HG02623 (cell line): ENCODE data around the gene STXBP2.
"Not testable (repeated sequence)": the region's sequence is repeated elsewhere in the genome, so short reads cannot be mapped to it uniquely, and the experiment has no call there.

Experiments used
- ATAC-seq: cut with Tn5 transposase; IDR thresholded peaks from one replicate; pipeline ENCODE4 v1.9.1; 2021; ENCODE audit warnings: moderate library complexity; ENCODE audit not compliant: unreplicated experiment

STXBP2 gene

DNA sequence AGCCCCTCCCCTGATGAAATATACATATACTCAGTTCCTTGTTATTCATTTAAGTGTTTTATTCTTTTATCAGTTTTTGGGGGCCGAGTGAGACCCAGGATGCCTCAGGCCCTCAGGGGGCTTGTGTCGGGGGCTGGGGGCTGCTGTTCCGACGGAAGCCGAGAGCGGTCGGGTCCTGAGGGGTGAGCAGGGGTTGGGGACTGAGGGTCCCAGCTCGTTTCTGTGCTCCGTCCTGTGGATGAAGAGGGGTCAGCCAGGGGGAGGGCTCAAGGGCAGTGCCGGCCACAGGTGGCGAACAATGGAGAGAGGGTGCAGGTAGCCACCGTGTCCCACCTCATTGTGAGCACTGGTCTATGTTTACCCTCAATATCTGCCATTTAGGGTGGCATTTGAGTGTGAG lies 5.3 kb upstream of the STXBP2 start:
- no peak for ATAC-seq

DNA sequence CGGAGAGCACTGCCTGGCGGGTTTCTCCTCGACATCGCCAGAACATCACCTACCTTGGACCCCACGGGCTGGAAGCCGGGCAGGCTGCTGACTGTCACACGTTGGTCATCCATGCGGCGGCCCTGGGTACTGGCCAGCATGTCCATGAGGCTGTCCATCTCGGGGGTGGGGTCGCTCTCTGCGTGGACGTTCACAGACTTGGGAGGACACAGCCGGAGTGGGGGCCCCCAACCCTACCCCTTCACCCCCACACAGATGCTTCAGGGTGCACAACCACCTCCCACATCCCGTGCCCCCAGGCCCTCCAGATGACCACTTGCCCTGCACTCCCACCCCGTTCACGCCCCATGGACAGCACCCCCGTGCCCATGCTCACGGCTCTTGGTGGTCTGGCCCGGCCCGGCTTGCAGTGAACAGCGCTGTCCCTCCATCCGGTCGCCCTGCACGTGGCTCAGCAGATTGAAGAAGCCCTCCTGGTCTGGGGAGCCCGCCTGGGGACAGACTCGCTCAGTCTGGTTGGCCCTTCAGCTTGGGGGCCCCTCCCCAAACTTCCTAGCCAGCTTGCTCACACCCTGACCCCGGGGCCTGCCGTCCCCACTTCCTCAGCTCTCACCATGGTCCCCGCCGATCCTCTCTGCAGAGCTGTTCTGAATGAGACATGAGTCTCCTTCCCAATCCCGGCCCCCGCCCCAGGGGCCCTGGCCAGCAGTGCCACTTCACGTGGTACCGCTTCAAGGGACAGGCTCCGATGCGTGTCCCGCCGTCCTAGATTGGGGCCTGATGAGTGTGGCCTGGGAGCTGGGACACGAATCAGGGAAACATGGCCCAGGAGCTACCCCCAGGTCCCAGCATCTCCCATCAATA lies 4.3 kb upstream of the STXBP2 start:
- ATAC-seq = no peak

DNA sequence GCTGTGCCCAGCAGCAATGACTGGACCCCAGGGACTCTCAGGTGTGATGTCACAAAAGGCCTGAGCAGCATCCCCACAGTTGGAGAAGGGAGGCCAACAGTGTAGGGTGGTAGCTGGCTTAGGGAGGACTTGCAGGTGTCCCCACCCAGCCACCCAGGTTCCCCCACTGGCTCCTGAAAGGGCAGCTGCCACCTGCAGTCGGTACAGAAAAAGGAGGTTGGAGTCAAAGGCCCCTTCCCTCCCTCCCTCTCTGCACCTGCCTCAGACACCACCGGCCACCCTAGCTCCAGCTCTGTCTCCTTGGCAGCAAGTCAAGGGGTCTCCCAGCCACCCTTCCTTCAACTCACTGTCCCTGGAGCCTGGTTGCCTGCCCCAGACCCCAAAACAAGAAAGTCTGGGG lies 3.2 kb upstream of the STXBP2 start, which contains the start of gene PCP2:
Gene PCP2, minus strand, starts transcription at position 22 of the 400 bp plus-strand sequence. CDS start 262 bp downstream, outside the sequence.
- no peak for ATAC-seq

DNA sequence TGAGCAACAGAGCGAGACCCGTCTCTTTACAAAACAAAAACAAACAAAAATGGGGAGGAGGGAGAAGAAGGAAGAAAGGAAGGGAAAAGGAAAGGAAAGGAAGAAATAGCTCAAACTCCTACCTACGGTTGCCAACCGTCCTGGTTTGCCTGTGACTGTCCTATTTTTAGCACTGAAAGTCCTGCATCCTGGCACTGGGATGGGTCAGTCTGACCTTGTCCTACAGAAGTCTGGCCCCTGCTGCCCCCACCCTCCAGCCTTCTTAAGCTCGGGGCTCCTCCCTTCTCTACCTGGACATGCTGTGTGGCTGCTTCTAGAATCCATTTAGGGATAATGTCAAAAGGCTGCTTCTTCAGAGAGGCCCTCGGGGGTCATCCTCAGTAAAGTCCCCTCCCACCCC lies 1.2 kb upstream of the STXBP2 start:
- no peak for ATAC-seq

DNA sequence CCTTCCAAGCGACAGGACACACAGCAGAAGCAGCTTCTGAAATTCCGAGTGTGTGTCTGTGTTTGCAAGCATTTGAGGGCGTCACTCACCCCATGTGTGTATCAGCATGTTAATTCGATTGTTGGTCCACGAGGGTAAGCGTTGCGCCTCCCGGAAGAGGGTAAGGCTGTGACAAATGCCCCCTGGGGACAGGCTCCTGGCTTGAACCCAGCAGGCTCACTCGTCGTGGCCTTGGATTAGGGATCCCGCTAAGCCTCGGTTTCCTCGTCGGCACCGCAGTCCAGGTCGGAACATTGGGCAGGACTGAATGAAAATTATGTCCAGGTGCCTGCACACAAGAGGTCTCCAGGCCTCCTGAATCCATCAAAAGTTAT lies 606 bp upstream of the STXBP2 start:
- no peak for ATAC-seq

DNA sequence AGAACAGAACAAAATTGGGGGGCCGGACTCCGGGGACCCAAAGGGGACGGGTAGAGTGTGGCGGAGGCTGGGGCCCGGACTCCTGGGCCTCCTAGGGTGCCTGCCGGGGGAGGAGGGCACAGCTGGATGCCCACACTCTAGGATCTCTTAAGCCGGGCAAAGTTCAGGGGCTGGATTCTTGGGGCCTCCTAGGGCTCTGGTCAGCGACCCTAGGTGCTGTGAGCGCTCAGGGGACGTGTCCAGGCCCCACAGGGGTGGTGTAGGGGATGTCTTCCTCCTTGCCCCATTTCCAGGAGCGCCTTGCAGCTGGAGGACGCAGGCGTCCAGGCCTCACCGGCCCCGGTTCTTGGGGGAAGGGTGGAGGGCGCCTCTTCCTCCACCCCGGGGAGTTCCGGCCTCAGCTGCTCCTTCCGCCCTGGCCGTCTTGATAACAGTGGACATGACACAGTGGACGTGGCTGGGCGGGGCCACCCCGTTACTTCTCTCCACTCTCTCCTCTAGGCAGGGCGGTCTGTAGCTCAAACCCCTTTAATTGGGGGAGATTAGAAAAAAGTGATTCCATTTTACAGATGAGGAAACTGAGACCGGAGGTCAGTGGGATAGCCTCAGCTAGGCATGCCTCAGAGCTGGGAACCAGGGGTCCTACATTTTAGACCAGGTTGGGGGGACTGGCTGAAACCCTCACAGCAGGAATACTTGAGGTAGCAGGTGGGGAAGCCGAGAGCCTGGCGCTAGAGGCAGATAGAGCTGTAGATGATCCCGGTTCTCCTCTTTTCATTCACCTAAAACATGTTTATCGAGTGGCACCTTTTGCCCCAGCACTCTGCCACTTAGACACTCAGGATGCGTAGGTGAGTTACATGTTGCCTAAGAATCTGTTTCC lies 705 bp downstream of the STXBP2 start:
- no peak for ATAC-seq

DNA sequence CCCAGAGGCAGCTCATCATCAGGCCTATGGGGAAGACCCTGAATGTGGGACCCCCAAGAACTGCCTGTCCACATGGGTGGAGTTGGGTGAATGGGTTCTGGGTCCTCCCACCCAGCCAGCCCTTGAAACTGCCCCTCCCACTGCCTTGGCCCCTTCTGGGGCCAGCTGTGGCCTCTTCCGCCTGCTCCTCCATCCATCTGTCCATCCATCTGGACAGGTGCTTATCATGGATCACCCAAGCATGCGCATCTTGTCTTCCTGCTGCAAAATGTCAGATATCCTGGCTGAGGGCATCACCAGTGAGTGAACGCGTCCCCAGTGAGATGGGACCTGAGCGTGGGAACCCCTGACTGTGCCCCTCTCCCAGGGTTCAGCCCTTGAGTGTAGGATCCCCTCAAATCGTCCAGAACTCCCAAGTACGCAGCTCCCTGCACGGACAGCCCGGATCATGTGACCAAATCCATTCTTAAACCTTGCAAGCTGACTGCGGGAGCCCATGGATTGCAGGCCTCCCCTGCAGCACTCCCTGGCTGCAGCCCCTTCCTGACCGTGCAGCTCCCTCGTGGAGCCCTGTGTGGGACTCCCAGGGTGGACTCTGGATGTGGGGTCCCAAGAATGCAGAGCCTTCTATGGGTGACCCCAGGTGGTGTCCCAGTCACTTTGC lies 2.0 kb downstream of the STXBP2 start:
- ATAC-seq = no peak

DNA sequence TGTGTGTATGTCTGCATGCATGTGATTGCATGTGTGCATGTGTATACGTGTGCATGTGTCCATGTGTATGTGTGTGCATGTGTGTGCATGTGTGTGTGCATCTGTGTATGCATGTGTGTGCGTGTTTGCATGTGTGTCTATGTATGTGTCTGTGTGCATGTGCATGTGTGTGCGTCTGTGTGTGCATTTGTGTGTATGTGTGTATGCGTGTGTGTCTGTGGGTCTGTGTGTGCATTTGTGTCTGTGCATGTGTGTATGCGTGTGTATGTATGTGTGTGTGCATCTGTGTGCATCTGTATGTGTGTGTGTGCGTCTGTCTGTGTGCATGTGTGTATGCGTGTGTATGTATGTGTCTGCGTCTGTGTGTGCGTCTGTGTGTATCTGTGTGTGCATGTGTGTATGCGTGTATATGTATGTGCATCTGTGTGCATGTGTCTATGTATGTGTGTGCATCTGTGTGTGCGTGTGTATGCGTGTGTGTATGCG lies 3.0 kb downstream of the STXBP2 start:
- no peak for ATAC-seq

DNA sequence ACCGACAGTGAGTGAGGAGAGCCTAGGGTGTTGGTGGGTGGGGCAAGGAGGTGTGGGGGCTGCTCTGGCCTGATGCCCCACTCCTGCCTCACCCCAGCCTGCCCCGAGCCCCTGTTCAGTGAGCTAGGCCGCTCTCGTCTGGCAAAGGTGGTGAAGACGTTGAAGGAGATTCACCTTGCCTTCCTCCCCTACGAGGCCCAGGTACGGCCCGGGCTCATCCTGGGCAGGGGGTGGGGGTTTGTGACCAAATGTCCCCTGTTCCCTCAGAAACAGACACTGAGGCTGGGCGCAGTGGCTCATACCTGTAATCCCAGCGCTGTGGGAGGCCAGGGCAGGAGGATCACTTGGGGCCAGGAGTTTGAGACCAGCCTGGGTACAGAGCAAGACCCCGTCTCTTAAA lies 3.9 kb downstream of the STXBP2 start:
- no peak for ATAC-seq

DNA sequence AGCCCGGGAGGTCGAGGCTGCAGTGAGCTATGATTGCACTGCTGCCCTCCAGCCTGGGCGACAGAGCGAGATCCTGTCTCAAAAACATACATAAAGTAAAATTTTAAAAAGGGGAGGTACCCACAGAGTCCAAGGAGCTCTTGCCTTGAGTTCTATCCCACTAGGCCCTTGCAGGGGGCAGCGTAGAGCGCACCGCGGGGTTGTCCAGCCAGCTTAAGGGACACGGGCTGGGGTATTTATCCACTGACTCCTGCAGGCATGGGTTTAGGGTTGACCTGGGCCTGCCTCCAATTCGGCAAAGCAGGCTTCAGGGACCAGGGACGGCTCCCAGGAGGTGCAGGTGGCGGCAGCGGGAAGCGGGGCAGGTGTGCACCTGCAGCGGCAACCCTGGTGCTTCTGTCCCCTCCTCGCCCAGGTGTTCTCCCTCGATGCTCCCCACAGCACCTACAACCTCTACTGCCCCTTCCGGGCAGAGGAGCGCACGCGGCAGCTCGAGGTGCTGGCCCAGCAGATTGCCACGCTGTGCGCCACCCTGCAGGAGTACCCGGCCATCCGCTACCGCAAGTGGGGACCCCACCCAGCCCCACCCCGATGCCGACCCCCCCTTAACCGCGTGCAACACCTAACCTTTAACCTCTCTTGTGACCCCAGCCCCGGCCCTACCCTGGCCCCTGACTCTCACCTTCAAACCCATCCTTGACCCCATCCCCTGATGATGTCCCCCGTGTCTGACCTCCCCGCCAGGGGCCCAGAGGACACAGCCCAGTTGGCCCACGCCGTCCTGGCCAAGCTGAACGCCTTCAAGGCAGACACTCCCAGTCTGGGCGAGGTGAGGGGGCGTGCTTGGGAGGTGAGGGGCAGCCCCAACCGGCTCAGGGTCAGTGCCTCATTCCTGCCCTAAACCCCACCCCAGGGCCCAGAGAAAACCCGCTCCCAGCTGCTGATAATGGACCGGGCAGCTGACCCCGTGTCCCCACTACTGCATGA lies 4.7 kb downstream of the STXBP2 start:
- no peak for ATAC-seq

DNA sequence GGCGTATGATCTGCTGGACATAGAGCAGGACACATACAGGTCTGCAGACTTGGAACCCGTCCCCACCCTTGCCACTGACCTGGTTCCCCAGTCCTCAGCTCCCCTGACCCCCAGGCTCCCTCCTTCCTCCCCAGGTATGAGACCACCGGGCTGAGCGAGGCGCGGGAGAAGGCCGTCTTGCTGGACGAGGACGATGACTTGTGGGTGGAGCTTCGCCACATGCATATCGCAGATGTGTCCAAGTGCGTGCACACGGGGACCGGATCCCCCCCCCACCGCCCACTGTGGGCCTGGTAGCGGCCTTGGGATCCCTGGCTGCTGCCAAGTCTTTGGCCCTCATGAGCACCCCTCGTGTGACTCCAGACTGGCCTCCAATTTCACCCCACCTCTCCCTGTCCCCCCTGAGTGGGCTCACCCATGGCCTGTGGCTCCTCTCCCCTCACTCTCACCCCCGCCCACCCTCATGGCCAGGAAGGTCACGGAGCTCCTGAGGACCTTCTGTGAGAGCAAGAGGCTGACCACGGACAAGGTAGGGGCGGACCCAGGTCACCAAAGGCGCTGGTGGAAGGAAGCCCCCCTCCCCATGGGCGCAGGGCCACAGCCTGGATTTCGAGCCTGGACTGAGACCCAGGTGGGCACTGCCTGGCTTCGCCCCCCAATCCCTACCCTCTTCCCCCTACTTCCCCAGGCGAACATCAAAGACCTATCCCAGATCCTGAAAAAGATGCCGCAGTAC lies 5.6 kb downstream of the STXBP2 start:
- no peak for ATAC-seq

DNA sequence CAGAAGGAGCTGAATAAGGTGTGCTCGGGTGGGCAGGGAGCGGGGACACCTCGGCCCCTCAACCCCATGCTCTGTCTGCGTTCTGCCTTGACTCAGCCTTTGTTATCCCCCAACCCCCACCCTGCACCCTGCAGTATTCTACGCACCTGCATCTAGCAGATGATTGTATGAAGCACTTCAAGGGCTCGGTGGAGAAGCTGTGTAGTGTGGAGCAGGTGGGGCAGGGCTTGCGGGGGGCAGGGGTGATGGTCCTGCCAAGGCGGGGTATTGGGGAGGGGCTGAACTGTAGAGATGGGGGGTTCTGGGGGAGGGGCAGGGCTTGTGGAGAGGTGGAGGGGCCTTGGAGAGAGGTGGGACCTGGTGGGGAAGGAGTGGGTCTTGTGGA lies 6.1 kb downstream of the STXBP2 start:
- no peak for ATAC-seq

DNA sequence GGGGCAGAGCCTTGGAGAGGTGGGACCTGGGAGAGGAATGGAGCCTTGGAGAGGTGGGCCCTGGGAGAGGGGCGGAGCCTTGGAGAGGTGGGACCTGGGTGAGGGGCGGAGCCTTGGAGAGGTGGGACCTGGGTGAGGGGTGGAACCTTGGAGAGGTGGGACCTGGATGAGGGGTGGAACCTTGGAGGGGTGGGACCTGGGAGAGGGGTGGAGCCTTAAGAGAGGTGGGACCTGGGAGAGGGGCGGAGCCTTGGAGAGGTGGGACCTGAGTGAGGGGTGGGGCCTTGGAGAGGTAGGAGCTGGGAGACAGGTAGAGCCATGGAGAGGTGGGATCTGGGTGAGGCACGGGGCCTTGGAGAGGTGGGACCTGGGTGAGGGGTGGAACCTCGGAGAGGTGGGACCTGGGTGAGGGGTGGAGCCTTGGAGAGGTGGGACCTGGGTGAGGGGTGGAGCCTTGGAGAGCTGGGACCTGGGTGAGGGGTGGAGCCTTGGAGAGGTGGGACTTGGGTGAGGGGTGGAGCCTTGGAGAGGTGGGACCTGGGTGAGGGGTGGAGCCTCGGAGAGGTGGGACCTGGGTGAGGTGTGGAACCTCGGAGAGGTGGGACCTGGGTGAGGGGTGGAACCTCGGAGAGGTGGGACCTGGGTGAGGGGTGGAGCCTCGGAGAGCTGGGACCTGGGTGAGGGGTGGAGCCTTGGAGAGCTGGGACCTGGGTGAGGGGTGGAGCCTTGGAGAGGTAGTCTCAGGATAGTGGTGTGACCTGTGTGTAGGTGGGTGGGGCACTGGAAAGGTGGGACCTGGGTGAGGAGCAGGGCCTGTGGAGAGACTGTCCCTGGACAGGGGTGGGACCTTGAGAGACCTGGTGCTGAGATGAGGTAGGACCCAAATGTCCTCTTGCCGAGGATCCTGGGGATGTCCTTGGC lies 7.0 kb downstream of the STXBP2 start:
- not testable (repeated sequence) for ATAC-seq

DNA sequence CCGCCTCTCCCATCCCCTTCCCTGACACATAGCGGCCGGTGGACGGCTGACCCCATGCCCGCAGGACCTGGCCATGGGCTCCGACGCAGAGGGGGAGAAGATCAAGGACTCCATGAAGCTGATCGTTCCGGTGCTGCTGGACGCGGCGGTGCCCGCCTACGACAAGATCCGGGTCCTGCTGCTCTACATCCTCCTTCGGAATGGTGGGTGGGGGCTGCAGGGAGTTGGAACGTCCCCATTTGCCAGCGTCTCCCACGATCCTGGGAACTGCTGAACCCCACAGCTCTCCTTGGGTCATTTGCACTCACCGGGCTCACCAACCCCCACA lies 7.6 kb downstream of the STXBP2 start:
- ATAC-seq = no peak

DNA sequence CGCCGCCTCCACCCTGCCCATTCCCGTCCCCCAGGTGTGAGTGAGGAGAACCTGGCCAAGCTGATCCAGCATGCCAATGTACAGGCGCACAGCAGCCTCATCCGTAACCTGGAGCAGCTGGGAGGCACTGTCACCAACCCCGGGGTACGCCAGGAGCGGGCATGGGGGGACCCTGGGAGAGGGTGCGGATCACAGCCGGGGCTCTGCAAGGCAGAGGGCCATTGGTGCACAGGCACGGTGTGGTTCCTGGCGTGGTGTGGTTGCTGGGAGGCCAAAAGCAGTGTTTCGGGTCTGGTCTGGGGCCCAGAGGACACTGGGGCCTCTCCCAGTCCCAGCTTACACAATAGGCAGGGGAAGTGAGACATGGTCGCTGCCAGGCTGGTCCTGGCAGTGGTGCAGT lies 8.3 kb downstream of the STXBP2 start:
- ATAC-seq = no peak

DNA sequence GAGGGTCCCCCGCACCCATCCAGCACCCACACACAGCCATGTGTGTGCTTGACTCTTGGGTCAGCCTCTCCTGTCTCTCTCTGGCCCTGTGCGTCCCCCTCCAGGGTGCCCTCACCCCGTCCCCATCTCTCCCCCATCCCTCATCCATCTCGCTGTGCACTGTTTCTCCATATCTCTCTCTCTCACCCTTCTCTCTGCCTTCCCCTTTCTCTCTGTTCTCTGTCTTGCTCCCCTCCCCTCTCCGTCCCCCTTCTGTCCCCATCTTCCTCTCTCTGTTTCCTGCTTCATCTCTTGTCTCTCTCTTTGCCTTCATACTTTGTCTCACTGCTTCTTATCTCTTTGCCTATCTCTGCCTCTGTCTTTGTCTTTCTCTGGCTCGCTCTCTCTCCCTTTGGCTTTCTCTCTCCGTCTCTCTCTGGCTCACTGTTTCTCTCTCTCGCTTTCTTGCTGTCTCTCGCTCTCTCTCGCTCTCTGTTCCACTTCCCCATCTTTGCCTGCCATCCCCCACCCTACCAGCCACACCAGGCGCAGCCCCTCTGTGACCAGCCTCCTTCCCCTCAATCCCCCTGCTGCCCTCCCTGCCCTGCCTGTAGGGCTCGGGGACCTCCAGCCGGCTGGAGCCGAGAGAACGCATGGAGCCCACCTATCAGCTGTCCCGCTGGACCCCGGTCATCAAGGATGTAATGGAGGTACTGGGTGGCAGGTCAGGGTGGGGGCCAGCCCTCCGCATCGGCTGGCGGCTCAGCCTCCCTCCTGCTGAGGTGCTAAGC lies 8.9 kb downstream of the STXBP2 start:
- ATAC-seq = no peak

DNA sequence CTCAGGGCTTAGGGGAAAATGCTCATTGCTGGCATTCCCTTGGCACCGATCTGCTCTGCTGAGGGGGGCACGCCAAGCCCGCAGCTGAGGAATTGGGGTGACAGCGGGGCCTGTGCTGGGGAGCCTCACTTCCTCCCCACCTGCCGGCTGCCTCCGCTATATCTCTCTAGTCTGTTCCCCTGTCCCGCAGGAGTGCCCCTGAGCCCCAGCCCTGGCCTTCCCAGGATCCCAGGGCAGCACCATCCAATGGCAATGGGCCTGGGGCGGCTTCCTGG lies 9.5 kb downstream of the STXBP2 start:
- ATAC-seq = no peak

DNA sequence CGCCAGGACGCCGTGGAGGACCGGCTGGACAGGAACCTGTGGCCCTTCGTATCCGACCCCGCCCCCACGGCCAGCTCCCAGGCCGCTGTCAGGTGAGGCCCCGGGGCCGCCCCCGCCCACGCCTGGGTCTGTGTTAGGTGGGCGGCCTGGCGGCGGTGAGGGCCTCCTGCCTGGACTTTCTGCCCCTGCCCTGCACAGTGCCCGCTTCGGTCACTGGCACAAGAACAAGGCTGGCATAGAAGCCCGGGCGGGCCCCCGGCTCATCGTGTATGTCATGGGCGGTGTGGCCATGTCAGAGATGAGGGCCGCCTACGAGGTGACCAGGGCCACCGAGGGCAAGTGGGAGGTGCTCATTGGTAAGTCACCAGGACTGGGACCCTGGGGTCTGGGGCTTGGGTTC lies 10.2 kb downstream of the STXBP2 start:
- ATAC-seq = no peak
